ENCODE results near the gene STEAP1. TPM values are rescaled to one million over a fixed set of nuclear protein-coding genes. Genes with fewer than 3 reads are reported as not detected.

Gene STEAP1
- total RNA-seq, 4 donors from 2014 or later, result 4.1 to 36.4 (median 18.6) TPM

DNA sequence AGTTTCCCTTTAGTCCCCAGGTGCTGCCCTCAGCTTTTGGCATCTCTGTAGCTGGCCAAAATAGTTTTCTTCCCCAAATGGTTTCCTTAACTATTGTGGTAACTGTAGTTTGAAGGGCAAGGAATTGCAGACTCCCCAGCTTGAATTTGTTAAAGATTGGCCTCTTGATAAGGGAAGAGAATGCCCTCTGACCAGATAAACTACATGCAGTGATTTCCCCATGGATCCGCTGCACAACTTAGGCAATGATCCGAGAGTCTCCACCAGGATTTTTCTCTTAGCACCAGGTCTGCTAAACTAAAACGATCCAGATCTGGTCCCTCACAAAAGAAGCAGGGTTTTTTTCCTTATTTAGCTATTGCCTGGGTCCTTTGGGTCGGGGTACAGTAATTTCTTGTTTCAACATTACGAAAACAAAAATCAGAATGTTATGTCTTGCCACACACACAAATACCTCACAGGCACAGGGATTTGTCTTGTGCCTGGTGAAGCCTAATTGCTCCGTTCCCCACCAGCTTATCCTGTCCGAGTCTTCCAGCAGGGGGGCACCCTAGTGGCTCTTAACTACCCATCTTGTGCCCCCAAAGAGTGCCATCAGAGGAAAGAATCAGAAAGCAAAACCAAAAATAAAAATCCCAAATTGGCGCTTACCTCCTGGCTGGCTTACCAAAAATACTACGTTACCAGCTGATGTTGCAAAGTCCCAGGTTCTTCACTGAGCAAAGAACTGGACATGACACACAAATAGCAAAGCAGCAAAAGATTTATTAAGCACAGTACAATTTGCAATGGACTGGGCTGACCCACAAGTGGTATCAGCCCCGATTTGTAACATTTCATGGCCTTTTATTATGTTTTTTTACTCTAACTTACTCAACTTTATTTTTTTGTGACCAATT is 40.9 kb downstream of the STEAP1 start:
- no peaks in the 10 kb centered on the region for H3K4me1 ChIP-seq
- no peaks in the 10 kb centered on the region for H3K9me3 ChIP-seq
- no peak overlapping the region for H3K4me3 ChIP-seq
- no peaks in the 10 kb centered on the region for H3K27me3 ChIP-seq
- no peaks in the 10 kb centered on the region for H3K36me3 ChIP-seq
- H3K27ac ChIP-seq, result no peak overlapping the region
- in situ Hi-C loops (cut with MboI; ENCODE audit: low pct_ligation_motif_present in 1 of 4, low pct_unique_long_range_greater_than_20kb in 1 of 4, low sequenced_read_pairs in 3 of 4), result no loop called here
- TF ChIP-seq POLR2AphosphoS5 (IDR thresholded peaks at IDR 0.05) (no peak), POLR2A (IDR thresholded peaks at IDR 0.05) (no peak)
- intact Hi-C loops (cut with DNase I; ENCODE audit: low total_unique reads), result no loop called here
- WGBS, 2 donors (ENCODE audit: low coverage in 1 of 2), result 72 to 81% methylated on average over 7 to 10 of the region's 10 CpGs
- DNase-seq, result no peak

GRCh38 chr7:90201500-90202195 is 47.4 kb downstream of the STEAP1 start:
- intact Hi-C loops (cut with DNase I; ENCODE audit: low total_unique reads) (no loop called here), in situ Hi-C loops (cut with MboI; ENCODE audit: low pct_ligation_motif_present in 1 of 4, low pct_unique_long_range_greater_than_20kb in 1 of 4, low sequenced_read_pairs in 3 of 4) (no loop called here)
- H3K27me3 ChIP-seq, result no peaks in the 10 kb centered on the region
- H3K36me3 ChIP-seq, result no peaks in the 10 kb centered on the region
- 92 to 93% methylated on average over 2 of the region's 2 CpGs for whole genome bisulfite sequencing, 2 donors (ENCODE audit: low coverage in 1 of 2)
- H3K27ac ChIP-seq, result no peak overlapping the region
- TF ChIP-seq POLR2AphosphoS5 (IDR thresholded peaks at IDR 0.05), result no peak
- TF ChIP-seq CTCF (IDR thresholded peaks at IDR 0.05), result no peak
- TF ChIP-seq EP300 (IDR thresholded peaks at IDR 0.05; ENCODE audit: low read depth), result no peak
- no peak for TF ChIP-seq POLR2A (IDR thresholded peaks at IDR 0.05)
- no peaks in the 10 kb centered on the region for H3K9me3 ChIP-seq
- no peaks in the 10 kb centered on the region for H3K4me1 ChIP-seq
- no peak for DNase-seq
- no peak overlapping the region for H3K4me3 ChIP-seq

DNA sequence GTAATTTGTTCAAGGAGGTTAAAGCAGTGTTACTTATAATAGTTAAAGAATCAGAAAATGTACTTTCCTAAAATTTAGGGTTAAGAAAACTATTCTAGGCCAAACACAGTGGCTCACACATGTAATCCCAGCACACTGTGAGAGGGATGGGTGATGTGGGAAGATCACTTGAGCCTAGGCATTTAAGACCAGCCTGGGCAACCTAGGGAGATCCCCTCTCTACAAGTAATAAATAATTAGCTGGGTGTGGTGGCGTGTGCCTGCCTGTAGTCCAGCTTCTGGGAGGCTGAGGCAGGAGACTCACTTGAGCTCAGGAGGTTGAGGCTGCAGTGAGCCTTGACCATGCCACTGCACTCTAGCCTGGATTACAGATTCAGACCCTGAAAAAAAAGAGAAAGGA is 53.7 kb downstream of the STEAP1 start:
- Histone ChIP-seq H3K27me3 (peaks cover 6% of the 10 kb centered on the region), H3K4me1 (peaks cover 0 to 15% (median under 1%) of the 10 kb centered on the region in 4 donors), H3K36me3 (no peaks in the 10 kb centered on the region), H3K27ac (no peak overlapping the region), H3K4me3 (no peak overlapping the region), H3K9me3 (no peaks in the 10 kb centered on the region)
- DNase-seq, result no peak
- intact Hi-C loops (cut with DNase I; ENCODE audit: low total_unique reads), result no loop called here
- TF ChIP-seq CTCF (IDR thresholded peaks at IDR 0.05), result no peak
- no peak for TF ChIP-seq POLR2AphosphoS5 (IDR thresholded peaks at IDR 0.05)
- TF ChIP-seq EP300 (IDR thresholded peaks at IDR 0.05; ENCODE audit: low read depth), result no peak
- no peak for TF ChIP-seq POLR2A (IDR thresholded peaks at IDR 0.05)
- in situ Hi-C loops (cut with MboI; ENCODE audit: low pct_ligation_motif_present in 1 of 4, low pct_unique_long_range_greater_than_20kb in 1 of 4, low sequenced_read_pairs in 3 of 4), result no loop called here
- 86% methylated on average over 1 of the region's 1 CpG; no CpG with 5 or more reads in 1 of the 2 donors for WGBS, 2 donors (ENCODE audit: low coverage in 1 of 2)

DNA sequence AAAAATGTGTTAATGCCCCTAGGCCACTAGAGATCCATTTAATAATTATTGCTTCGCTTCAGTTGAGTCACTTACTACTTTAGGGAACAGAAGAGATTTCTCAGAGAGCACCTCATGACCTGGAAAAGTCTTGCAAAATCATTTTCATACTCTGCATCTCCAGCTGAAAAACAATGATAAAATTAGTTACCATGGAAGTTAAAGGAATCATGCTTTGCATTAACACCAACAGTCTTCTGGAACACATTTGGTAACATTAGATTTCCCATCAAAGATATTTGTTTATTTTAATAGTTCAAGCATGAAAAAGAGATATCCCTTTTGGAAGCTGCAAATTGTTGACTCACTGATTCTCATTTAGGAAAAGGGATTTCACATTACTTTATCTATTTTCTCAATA is 55.5 kb downstream of the STEAP1 start:
- Histone ChIP-seq H3K27ac (no peak overlapping the region), H3K27me3 (peaks cover 6% of the 10 kb centered on the region), H3K4me1 (peaks cover 0 to 15% (median 1%) of the 10 kb centered on the region in 4 donors), H3K4me3 (no peak overlapping the region), H3K9me3 (no peaks in the 10 kb centered on the region), H3K36me3 (no peaks in the 10 kb centered on the region)
- WGBS, 2 donors (ENCODE audit: low coverage in 1 of 2), result 85 to 86% methylated on average over 1 of the region's 1 CpG
- intact Hi-C loops (cut with DNase I; ENCODE audit: low total_unique reads) (no loop called here), in situ Hi-C loops (cut with MboI; ENCODE audit: low pct_ligation_motif_present in 1 of 4, low pct_unique_long_range_greater_than_20kb in 1 of 4, low sequenced_read_pairs in 3 of 4) (no loop called here)
- DNase-seq, result no peak
- TF ChIP-seq CTCF (IDR thresholded peaks at IDR 0.05) (no peak), POLR2A (IDR thresholded peaks at IDR 0.05) (no peak), POLR2AphosphoS5 (IDR thresholded peaks at IDR 0.05) (no peak), EP300 (IDR thresholded peaks at IDR 0.05; ENCODE audit: low read depth) (no peak)
